GM12892 (cell line): ENCODE results near the gene MAPK8IP3.

Experiments
- POLR2A ChIP-seq: IDR thresholded peaks from 2 replicates; pipeline ENCODE4 v1.6.1; 2011; ENCODE audit warnings: low read depth, low read length, control low read depth
- POLR2AphosphoS5 ChIP-seq: IDR thresholded peaks from 2 replicates; pipeline ENCODE4 v1.6.1; 2011; ENCODE audit warnings: low read depth, low read length, control low read depth
- TAF1 ChIP-seq: IDR thresholded peaks from 2 replicates; pipeline ENCODE4 v1.6.1; 2011; ENCODE audit warnings: low read depth, mild to moderate bottlenecking, control low read depth, low read length, borderline replicate concordance

DNA sequence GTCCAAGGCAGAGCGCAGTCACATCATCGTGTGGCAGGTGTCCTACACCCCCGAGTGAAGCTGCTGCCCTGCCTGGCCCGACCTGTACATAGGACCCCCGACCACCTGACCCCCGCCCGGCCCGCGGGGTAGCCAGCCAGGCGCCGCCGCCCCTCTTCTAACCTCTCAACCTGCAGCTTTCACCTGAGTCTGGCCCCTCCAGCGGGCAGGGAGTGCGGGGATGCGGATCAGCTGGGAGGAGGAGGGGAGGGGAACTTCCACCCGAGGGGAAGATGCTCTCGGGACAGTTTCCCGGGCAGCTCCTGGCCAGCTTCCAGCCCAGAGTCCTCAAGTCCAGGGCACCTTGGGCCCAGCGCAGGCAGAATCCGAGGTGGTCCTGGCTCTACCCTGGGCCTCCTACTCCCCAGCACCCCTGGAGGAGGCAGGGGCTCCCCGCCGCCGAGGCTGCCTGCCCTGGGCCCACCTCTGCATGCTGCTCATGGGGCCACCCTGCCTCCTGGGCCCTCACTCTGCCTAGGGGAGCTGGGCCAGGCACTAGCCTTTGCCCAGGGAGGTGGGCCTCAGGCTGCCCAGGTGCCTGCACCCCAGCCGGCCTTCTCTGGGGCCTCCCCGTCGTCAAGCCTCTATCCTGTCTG lies 62.9 kb downstream of the MAPK8IP3 start:
- TF ChIP-seq POLR2AphosphoS5: 0 out of 2 replicates have a peak, but pooled peaks have one; percentile 23
- TF ChIP-seq POLR2A: no peak; the same call in 1 of the 2 replicates
- no peak for TF ChIP-seq TAF1
